GM12878 (cell line): ENCODE measurements around the gene CAMK2B. TPM values are rescaled to one million over a fixed set of nuclear protein-coding genes. Genes with fewer than 3 reads are reported as not detected.

Experiments used
- ATAC-seq: fragments of 200-7000 bp; cut with Tn5 transposase; 3 replicates; pipeline ENCODE4 v1.9.1; 2020; ENCODE audit warnings: mild to moderate bottlenecking, moderate library complexity
- BruUV-seq: library from RNA; stranded (reverse); fragments of 400-500 nt; replicated peaks from 2 replicates; lab custom pipeline; 2021; lab: Mats Ljungman, UMichigan
- CTCF ChIA-PET: fragments of 300-600 bp; sonication (Branson Sonifier 250); formaldehyde crosslinking; extraction: SDS; loops from one replicate; lab custom pipeline; 2021; ENCODE audit warnings: inconsistent platforms; lab: Yijun Ruan, JAX
- POLR2A ChIA-PET: fragments of 350-600 bp; formaldehyde crosslinking; extraction: SDS; loops from one replicate; lab custom pipeline; 2021; ENCODE audit warnings: inconsistent platforms; lab: Charles Lee
- RAD21 ChIA-PET: fragments of 300-600 bp; sonication (Branson Sonifier 250); formaldehyde crosslinking; loops from one replicate; lab custom pipeline; 2023; ENCODE audit warnings: antibody characterized with exemption; ENCODE audit not compliant: unreplicated experiment; lab: Charles Lee
- SMC1A ChIA-PET: fragments of 300-600 bp; sonication (Branson Sonifier 250); formaldehyde crosslinking; loops from one replicate; lab custom pipeline; 2023; ENCODE audit not compliant: unreplicated experiment, uncharacterized antibody; lab: Charles Lee
- DNase-seq: peaks from one replicate; pipeline ENCODE4 v3.0.0-alpha.2; 2011; ENCODE audit warnings: low read depth, low spot score
- FAIRE-seq: peaks from 3 replicates; lab custom pipeline; 2011; peaks lifted over from hg19 to GRCh38; lab: Jason Lieb, UNC
- H2AFZ ChIP-seq: 2 replicates; pipeline ENCODE4 v1.6.0; 2011; ENCODE audit warnings: low read depth, low read length, control low read depth; ENCODE audit not compliant: control insufficient read depth
- H3K27ac ChIP-seq: 2 replicates; pipeline ENCODE4 v1.5.1; 2011; ENCODE audit warnings: control low read depth; ENCODE audit not compliant: control insufficient read depth, insufficient read depth
- H3K27me3 ChIP-seq, 2 experiments: replicated peaks in 1 of 2; 2 replicates each; pipeline versions ENCODE4 v1.6.0 to v1.6.1; 2011; ENCODE audit warnings: low read length in 1 of 2; ENCODE audit not compliant: control insufficient read depth in 2 of 2, insufficient read depth in 2 of 2
- H3K36me3 ChIP-seq, 2 experiments: 2 replicates each; pipeline ENCODE4 v1.5.1; 2011; ENCODE audit warnings: low read length in 1 of 2; ENCODE audit not compliant: control insufficient read depth in 2 of 2, insufficient read depth in 2 of 2
- H3K4me1 ChIP-seq: 2 replicates; pipeline ENCODE4 v1.6.1; 2011; ENCODE audit warnings: mild to moderate bottlenecking, low read length, moderate library complexity, mixed read lengths; ENCODE audit not compliant: control insufficient read depth, insufficient read depth
- H3K4me2 ChIP-seq: 2 replicates; pipeline ENCODE4 v1.6.0; 2011; ENCODE audit warnings: control low read depth; ENCODE audit not compliant: control insufficient read depth, insufficient read depth
- H3K4me3 ChIP-seq: fragments of 200-600 bp; sonication (generic); 2 replicates; pipeline ENCODE4 v1.5.1; 2016
- H3K79me2 ChIP-seq: 2 replicates; pipeline ENCODE4 v1.6.0; 2011; ENCODE audit warnings: low read length; ENCODE audit not compliant: control insufficient read depth, insufficient read depth
- H3K9ac ChIP-seq: 2 replicates; pipeline ENCODE4 v1.8.0; 2011; ENCODE audit warnings: low read length, control low read depth, mixed read lengths; ENCODE audit not compliant: control insufficient read depth, insufficient read depth
- H3K9me3 ChIP-seq: replicated peaks from 3 replicates; pipeline ENCODE4 v1.5.1; 2011; ENCODE audit warnings: mild to moderate bottlenecking, low read length; ENCODE audit not compliant: control insufficient read depth, insufficient read depth
- H4K20me1 ChIP-seq: 2 replicates; pipeline ENCODE4 v1.6.0; 2011; ENCODE audit not compliant: control insufficient read depth, insufficient read depth
- CHD4 ChIP-seq: fragments of 200-600 bp; sonication (generic); IDR thresholded peaks from 2 replicates; pipeline ENCODE4 v1.6.1; 2016; ENCODE audit warnings: mild to moderate bottlenecking
- ZNF24 ChIP-seq: fragments of 450-650 bp; IDR thresholded peaks from 2 replicates; pipeline ENCODE4 v1.6.1; 2017; ENCODE audit warnings: antibody characterized with exemption, mild to moderate bottlenecking
- ZNF592 ChIP-seq: fragments of 450-650 bp; IDR thresholded peaks from 2 replicates; pipeline ENCODE4 v1.6.1; 2017; ENCODE audit warnings: mild to moderate bottlenecking, moderate library complexity
- WGBS: methylation state at CpG from one replicate; pipeline ENCODE4 v1.1.6; 2016; ENCODE audit warnings: low lambda C conversion rate; ENCODE audit not compliant: insufficient replicate concordance, insufficient coverage; ENCODE audit errors: missing lambda C conversion rate; 5-methylcytosine and 5-hydroxymethylcytosine counted together
- in situ Hi-C: fragments of 300-500 bp; cut with MboI; formaldehyde crosslinking; loops from 9 replicates; pipeline ENCODE4 v1.14.3; 2018; ENCODE audit warnings: mixed read lengths
- intact Hi-C: fragments of 100-400 bp; cut with micrococcal nuclease; formaldehyde crosslinking; loops from one replicate; pipeline ENCODE4 v1.14.2; 2022; ENCODE audit not compliant: unreplicated experiment
- polyA plus RNA-seq, 11 experiments: library from polyadenylated mRNA; depleted of rRNA in 4 of 11; unstranded in 6 of 11; stranded (reverse) in 5 of 11; fragments of >200 nt; fragmentation: Nextera tagmentation in 4 of 11; fragmentation: Illumina TruSeq in 1 of 11; extraction: Ambion mirVana in 4 of 11; extraction: Trizol in 1 of 11; gene quantifications; 1 replicate in 1 of 11; 2 replicates in 10 of 11; pipeline versions ENCODE4 v1.2.1 to v1.2.3, GENCODE V29; 2011 to 2016; ENCODE audit warnings: inconsistent platforms in 2 of 11, missing spikeins in 2 of 11, low read depth in 1 of 11
- total RNA-seq, 4 experiments: library from RNA; depleted of rRNA in 3 of 4; stranded (reverse); fragments of >200 nt in 3 of 4; fragmentation: Illumina TruSeq in 1 of 4; extraction: Trizol in 1 of 4; gene quantifications; 2 replicates each; pipeline versions ENCODE4 v1.2.1 to v1.2.3, GENCODE V29; 2013 to 2021

The CAMK2B gene
- total and polyA plus RNA-seq, 10 of the 15 experiments (the other 5 are each of a cell fraction or from before 2014, with no cell fraction given), result 0.06 to 0.23 (median 0.11) TPM; not detected in 5

- ChIA-PET POLR2A (no interaction called here), SMC1A (no interaction called here)
- no peak for FAIRE-seq
These were observed 1.8 kb downstream of the CAMK2B start for GRCh38 chr7:44323381-44324203.

More at GRCh38 chr7:44323381-44324203, 1.8 kb downstream of the CAMK2B start:
- BruUV-seq, result no TSS peak
- H3K4me2 ChIP-seq, result no peak overlapping the region
- H3K9me3 ChIP-seq, result no peaks in the 10 kb centered on the region
- no peak for ATAC-seq
- peaks cover 3 to 7% of the 10 kb centered on the region in 2 experiments; a peak in 3 of 4 replicates for H3K27me3 ChIP-seq
- H2AFZ ChIP-seq, result no peak overlapping the region
- H3K4me1 ChIP-seq, result no peaks in the 10 kb centered on the region
- in situ Hi-C loops, result no loop called here
- H3K36me3 ChIP-seq, result no peaks in the 10 kb centered on the region
- 78% methylated on average over 17 of the region's 17 CpGs for WGBS
- no peak overlapping the region for H3K4me3 ChIP-seq
- intact Hi-C loops, result no loop called here
- H4K20me1 ChIP-seq, result no peaks in the 10 kb centered on the region
- no peak overlapping the region for H3K9ac ChIP-seq
- ChIA-PET RAD21 (no interaction called here), CTCF (no interaction called here)
- no peaks in the 10 kb centered on the region for H3K79me2 ChIP-seq
- TF ChIP-seq ZNF592, result no peak
- TF ChIP-seq CHD4, result no peak
- no peak for TF ChIP-seq ZNF24
- H3K27ac ChIP-seq, result no peak overlapping the region
- no peak for DNase-seq
